ENCODE measurements around the gene MAGEA3. TPM values are rescaled to one million over a fixed set of nuclear protein-coding genes. Genes with fewer than 3 reads are reported as not detected.
"Not testable (repeated sequence)": the region's sequence is repeated elsewhere in the genome, so short reads cannot be mapped to it uniquely, and the experiment has no call there.

The MAGEA3 gene
- total RNA-seq, 1 donor from 2014 or later: not detected

DNA sequence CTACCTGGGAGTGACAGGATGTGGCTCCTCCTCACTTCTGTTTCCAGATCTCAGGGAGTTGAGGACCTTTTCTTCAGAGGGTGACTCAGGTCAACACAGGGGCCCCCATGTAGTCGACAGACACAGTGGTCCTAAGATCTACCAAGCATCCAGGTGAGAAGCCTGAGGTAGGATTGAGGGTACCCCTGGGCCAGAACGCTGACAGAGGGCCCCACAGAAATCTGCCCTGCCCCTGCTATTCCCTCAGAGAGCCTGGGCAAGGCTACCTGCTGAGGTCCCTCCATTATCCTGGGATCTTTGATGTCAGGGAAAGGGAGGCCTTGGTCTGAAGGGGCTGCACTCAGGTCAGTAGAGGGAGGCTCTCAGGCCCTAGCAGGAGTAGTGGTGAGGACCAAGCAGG, 36.5 kb downstream of the MAGEA3 start:
- Mint-ChIP-seq H3K9me3 (peaks cover 11% of the 10 kb centered on the region), H3K27me3 (ENCODE audit: insufficient read depth, low read depth) (no peaks in the 10 kb centered on the region), H3K4me3 (no peak overlapping the region), H3K4me1 (no peaks in the 10 kb centered on the region), H3K27ac (no peak overlapping the region), H3K36me3 (no peaks in the 10 kb centered on the region)
- no peaks in the 10 kb centered on the region for H3F3A ChIP-seq (ENCODE audit: low read depth)
- no peak overlapping the region for H3K9ac ChIP-seq
- no peak overlapping the region for H3K4me3 ChIP-seq
- H2AFZ ChIP-seq (replicated peaks): no peak overlapping the region
- no peaks in the 10 kb centered on the region for H3K27me3 ChIP-seq
- H3K4me1 ChIP-seq: no peaks in the 10 kb centered on the region
- TF ChIP-seq EZH2phosphoT487 (IDR thresholded peaks at IDR 0.05) (no peak), EZH2 (IDR thresholded peaks at IDR 0.05) (no peak)
- TF ChIP-seq, protein P1, sequence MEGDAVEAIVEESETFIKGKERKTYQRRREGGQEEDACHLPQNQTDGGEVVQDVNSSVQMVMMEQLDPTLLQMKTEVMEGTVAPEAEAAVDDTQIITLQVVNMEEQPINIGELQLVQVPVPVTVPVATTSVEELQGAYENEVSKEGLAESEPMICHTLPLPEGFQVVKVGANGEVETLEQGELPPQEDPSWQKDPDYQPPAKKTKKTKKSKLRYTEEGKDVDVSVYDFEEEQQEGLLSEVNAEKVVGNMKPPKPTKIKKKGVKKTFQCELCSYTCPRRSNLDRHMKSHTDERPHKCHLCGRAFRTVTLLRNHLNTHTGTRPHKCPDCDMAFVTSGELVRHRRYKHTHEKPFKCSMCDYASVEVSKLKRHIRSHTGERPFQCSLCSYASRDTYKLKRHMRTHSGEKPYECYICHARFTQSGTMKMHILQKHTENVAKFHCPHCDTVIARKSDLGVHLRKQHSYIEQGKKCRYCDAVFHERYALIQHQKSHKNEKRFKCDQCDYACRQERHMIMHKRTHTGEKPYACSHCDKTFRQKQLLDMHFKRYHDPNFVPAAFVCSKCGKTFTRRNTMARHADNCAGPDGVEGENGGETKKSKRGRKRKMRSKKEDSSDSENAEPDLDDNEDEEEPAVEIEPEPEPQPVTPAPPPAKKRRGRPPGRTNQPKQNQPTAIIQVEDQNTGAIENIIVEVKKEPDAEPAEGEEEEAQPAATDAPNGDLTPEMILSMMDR (IDR thresholded peaks at IDR 0.05): no peak
- H4K20me1 ChIP-seq (ENCODE audit: low read depth): no peaks in the 10 kb centered on the region
- H3K27ac ChIP-seq: no peak overlapping the region
- H3K36me3 ChIP-seq: no peaks in the 10 kb centered on the region
- no peak for DNase-seq (ENCODE audit: low spot score)
- no peaks in the 10 kb centered on the region for H3K9me3 ChIP-seq (ENCODE audit: low read depth)
- H3K79me2 ChIP-seq (ENCODE audit: low read depth): no peaks in the 10 kb centered on the region
- H3K4me2 ChIP-seq: no peak overlapping the region

DNA sequence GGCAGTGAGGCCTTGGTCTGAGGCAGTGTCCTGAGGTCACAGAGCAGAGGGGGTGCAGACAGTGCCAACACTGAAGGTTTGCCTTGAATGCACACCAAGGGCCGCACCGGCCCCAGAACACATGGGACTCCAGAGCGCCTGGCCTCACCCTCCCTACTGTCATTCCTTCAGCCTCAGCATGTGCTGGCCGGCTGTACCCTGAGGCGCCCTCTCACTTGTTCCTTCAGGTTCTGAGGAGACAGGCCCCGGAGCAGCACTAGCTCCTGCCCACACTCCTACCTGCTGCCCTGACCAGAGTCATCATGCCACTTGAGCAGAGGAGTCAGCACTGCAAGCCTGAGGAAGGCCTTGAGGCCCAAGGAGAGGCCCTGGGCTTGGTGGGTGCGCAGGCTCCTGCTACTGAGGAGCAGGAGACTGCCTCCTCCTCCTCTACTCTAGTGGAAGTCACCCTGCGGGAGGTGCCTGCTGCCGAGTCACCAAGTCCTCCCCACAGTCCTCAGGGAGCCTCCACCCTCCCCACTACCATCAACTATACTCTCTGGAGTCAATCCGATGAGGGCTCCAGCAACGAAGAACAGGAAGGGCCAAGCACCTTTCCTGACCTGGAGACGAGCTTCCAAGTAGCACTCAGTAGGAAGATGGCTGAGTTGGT, 37.4 kb downstream of the MAGEA3 start:
- no peak overlapping the region for H2AFZ ChIP-seq (replicated peaks)
- H3F3A ChIP-seq (ENCODE audit: low read depth): no peaks in the 10 kb centered on the region
- no peaks in the 10 kb centered on the region for H3K79me2 ChIP-seq (ENCODE audit: low read depth)
- no peaks in the 10 kb centered on the region for H3K4me1 ChIP-seq
- TF ChIP-seq EZH2 (IDR thresholded peaks at IDR 0.05) (no peak), EZH2phosphoT487 (IDR thresholded peaks at IDR 0.05) (no peak)
- TF ChIP-seq, protein P1 (IDR thresholded peaks at IDR 0.05): no peak
- no peaks in the 10 kb centered on the region for H3K27me3 ChIP-seq
- Mint-ChIP-seq H3K4me3 (no peak overlapping the region), H3K27ac (no peak overlapping the region), H3K4me1 (no peaks in the 10 kb centered on the region), H3K36me3 (no peaks in the 10 kb centered on the region), H3K9me3 (peaks cover 11% of the 10 kb centered on the region), H3K27me3 (ENCODE audit: insufficient read depth, low read depth) (peaks cover 2% of the 10 kb centered on the region)
- no peaks in the 10 kb centered on the region for H3K9me3 ChIP-seq (ENCODE audit: low read depth)
- DNase-seq (ENCODE audit: low spot score): no peak
- H3K9ac ChIP-seq: no peak overlapping the region
- H3K4me2 ChIP-seq: no peak overlapping the region
- H3K36me3 ChIP-seq: no peaks in the 10 kb centered on the region
- no peak overlapping the region for H3K27ac ChIP-seq
- no peaks in the 10 kb centered on the region for H4K20me1 ChIP-seq (ENCODE audit: low read depth)
- no peak overlapping the region for H3K4me3 ChIP-seq

DNA sequence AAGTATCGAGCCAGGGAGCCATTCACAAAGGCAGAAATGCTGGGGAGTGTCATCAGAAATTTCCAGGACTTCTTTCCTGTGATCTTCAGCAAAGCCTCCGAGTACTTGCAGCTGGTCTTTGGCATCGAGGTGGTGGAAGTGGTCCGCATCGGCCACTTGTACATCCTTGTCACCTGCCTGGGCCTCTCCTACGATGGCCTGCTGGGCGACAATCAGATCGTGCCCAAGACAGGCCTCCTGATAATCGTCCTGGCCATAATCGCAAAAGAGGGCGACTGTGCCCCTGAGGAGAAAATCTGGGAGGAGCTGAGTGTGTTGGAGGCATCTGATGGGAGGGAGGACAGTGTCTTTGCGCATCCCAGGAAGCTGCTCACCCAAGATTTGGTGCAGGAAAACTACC, 37.9 kb downstream of the MAGEA3 start:
- not testable (repeated sequence) for H3K27me3 Mint-ChIP-seq (ENCODE audit: insufficient read depth, low read depth)

DNA sequence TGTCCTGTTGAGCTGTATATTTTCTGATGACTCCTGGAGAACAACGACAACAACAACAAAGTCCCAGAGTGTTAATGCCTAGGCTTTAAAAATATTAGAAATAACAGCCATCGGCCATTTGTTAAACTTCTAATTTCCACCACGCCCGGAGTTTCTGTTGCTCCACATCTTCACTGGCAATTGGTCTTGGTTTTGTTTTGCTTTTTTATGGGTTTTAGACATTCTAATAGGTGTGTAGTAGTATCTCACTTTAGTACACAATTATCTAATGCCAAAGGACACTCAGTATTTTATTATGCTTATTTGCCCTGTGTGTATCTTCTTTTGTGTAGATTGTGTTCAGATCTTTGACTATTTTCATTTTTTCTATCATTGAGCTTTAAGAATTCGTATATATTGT, 40.0 kb downstream of the MAGEA3 start:
- no peaks in the 10 kb centered on the region for H4K20me1 ChIP-seq (ENCODE audit: low read depth)
- Mint-ChIP-seq H3K4me3 (no peak overlapping the region), H3K27ac (no peak overlapping the region), H3K9me3 (peaks cover 9% of the 10 kb centered on the region), H3K36me3 (no peaks in the 10 kb centered on the region), H3K27me3 (ENCODE audit: insufficient read depth, low read depth) (peaks cover 2% of the 10 kb centered on the region), H3K4me1 (no peaks in the 10 kb centered on the region)
- no peak overlapping the region for H3K4me3 ChIP-seq
- H3K79me2 ChIP-seq (ENCODE audit: low read depth): no peaks in the 10 kb centered on the region
- H3K4me2 ChIP-seq: no peak overlapping the region
- no peak for TF ChIP-seq EZH2phosphoT487 (IDR thresholded peaks at IDR 0.05)
- TF ChIP-seq, protein P1 (IDR thresholded peaks at IDR 0.05): no peak
- no peak for TF ChIP-seq EZH2 (IDR thresholded peaks at IDR 0.05)
- no peaks in the 10 kb centered on the region for H3F3A ChIP-seq (ENCODE audit: low read depth)
- no peaks in the 10 kb centered on the region for H3K9me3 ChIP-seq (ENCODE audit: low read depth)
- H3K9ac ChIP-seq: no peak overlapping the region
- H3K36me3 ChIP-seq: no peaks in the 10 kb centered on the region
- no peak overlapping the region for H2AFZ ChIP-seq (replicated peaks)
- no peaks in the 10 kb centered on the region for H3K27me3 ChIP-seq
- H3K27ac ChIP-seq: no peak overlapping the region
- no peaks in the 10 kb centered on the region for H3K4me1 ChIP-seq
- no peak for DNase-seq (ENCODE audit: low spot score)

More for the DNA sequence above, 37.9 kb downstream of the MAGEA3 start:
- H3K4me3 Mint-ChIP-seq; H3K9ac ChIP-seq; H3K4me3 ChIP-seq; H3K4me1 ChIP-seq; H3K4me1 Mint-ChIP-seq; H3F3A ChIP-seq (ENCODE audit: low read depth); H3K27me3 ChIP-seq; H3K36me3 ChIP-seq; H3K79me2 ChIP-seq (ENCODE audit: low read depth); H3K27ac ChIP-seq; H3K27ac Mint-ChIP-seq; H4K20me1 ChIP-seq (ENCODE audit: low read depth); H3K36me3 Mint-ChIP-seq; H2AFZ ChIP-seq (replicated peaks); DNase-seq (ENCODE audit: low spot score); H3K9me3 ChIP-seq (ENCODE audit: low read depth); H3K4me2 ChIP-seq: not testable (repeated sequence)
- H3K9me3 Mint-ChIP-seq: peaks cover 11% of the 10 kb centered on the region

Measured in neural progenitor cell (in vitro differentiated cells).